ENCODE measurements around the gene TNNC1.

Gene TNNC1

DNA sequence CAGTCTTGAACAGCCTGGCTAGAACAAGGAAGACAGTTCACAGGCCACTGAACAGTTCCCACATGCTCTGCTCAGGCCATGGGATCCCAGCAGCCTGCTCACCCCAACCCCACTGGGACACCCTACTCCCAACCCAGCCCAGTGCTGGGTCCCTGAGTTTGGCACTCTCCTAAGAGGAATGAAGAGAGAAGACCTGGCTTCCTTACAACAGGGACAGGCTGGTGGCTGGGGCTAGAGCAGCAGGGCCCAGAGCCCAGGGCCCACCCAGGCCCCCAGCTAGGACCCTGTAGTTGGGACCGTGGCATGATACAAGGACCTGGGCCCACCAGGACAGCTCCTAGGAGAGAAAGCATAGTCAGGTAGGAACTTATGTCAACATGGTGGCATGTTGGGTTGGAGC, 52.3 kb downstream of the TNNC1 start:
- no peak for DNase-seq (ENCODE audit: low read depth in 3 of 3)
